Subcutaneous abdominal adipose tissue (tissue), 5 donors: ENCODE measurements around the gene HDAC2.
"Not testable (repeated sequence)": the region's sequence is repeated elsewhere in the genome, so short reads cannot be mapped to it uniquely, and the experiment has no call there.

Experiments used
- H3K27ac ChIP-seq: one replicate; pipeline ENCODE4 v1.7.0; 2013; ENCODE audit warnings: low read depth, mild to moderate bottlenecking, inconsistent platforms, low read length, moderate library complexity
- H3K27me3 ChIP-seq, 5 donors: one replicate each; pipeline ENCODE4 v1.7.0; 2013; ENCODE audit warnings: low read length in 5 of 5, inconsistent platforms in 1 of 5; ENCODE audit not compliant: control insufficient read depth in 5 of 5, insufficient read depth in 4 of 5
- H3K36me3 ChIP-seq, 5 donors: one replicate each; pipeline ENCODE4 v1.7.0; 2013; ENCODE audit warnings: low read length in 5 of 5; ENCODE audit not compliant: control insufficient read depth in 5 of 5, insufficient read depth in 5 of 5
- H3K4me1 ChIP-seq, 5 donors: one replicate each; pipeline ENCODE4 v1.7.0; 2013; ENCODE audit warnings: low read length in 5 of 5, mild to moderate bottlenecking in 3 of 5, moderate library complexity in 1 of 5; ENCODE audit not compliant: control insufficient read depth in 5 of 5, insufficient read depth in 5 of 5
- H3K4me3 ChIP-seq, 5 donors: one replicate each; pipeline ENCODE4 v1.7.0; 2013; ENCODE audit warnings: low read length in 5 of 5, low read depth in 1 of 5
- H3K9ac ChIP-seq, 5 donors: one replicate each; pipeline ENCODE4 v1.7.0; 2013; ENCODE audit warnings: low read length in 5 of 5, mild to moderate bottlenecking in 4 of 5, moderate library complexity in 3 of 5
- H3K9me3 ChIP-seq, 5 donors: one replicate each; pipeline ENCODE4 v1.7.0; 2013; ENCODE audit warnings: low read length in 5 of 5; ENCODE audit not compliant: control insufficient read depth in 5 of 5
- donor health status: healthy.
- donor health status: healthy.
- donor health status: healthy.
- donor health status: healthy.
- donor health status: healthy.

Gene HDAC2

DNA sequence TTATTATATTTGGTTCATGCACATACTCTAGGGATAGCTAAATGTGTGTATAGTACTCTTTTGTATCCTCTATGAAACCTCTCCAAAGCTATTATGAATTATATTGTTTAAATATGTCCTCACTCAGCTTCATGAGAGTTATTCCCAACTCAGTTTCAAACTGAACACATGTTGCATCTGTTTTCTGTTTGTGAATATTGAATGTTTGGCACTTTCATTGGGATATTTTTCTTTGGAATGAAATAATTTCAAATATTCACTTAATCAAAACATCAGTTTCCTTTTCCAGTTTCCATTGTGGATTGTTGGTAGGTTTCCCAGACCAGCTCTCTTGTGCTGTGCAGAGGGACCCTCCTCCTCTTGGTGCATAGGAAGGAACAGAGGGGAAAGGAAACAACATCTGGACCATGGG is 46.6 kb downstream of the HDAC2 start:
- Histone ChIP-seq H3K9me3 (peaks cover 0 to 7% (median 0%) of the 10 kb centered on the region in 5 donors), H3K27ac (no peak overlapping the region), H3K36me3 (no peaks in the 10 kb centered on the region), H3K4me1 (peaks cover 0 to 32% (median 6%) of the 10 kb centered on the region in 5 donors), H3K9ac (no peak overlapping the region), H3K4me3 (no peak overlapping the region), H3K27me3 (no peaks in the 10 kb centered on the region)

DNA sequence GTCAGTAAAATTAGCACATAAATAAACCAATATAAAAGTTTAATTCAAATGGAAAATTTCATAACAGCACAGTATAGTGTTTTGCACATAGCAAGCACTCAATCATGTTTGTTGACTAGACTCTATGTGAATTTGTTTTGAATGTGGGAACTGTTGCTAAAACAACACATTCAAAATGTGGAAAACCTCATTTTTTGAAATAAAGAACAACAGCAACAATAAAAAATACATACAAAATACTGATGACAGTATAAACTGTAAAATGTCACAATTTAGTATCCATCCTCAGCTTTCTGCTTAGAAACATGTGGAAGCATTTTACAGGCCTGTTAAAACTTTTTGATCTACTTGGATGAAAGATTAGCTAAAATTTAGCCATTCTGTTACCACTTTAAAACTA is 47.4 kb downstream of the HDAC2 start:
- H3K4me1 ChIP-seq = peaks cover 0 to 33% (median 6%) of the 10 kb centered on the region in 5 donors
- H3K36me3 ChIP-seq = no peaks in the 10 kb centered on the region
- H3K4me3 ChIP-seq = no peak overlapping the region
- H3K27me3 ChIP-seq = no peaks in the 10 kb centered on the region
- H3K9me3 ChIP-seq = no peaks in the 10 kb centered on the region
- peak overlapping the region; percentile 11 for H3K27ac ChIP-seq
- no peak overlapping the region for H3K9ac ChIP-seq

DNA sequence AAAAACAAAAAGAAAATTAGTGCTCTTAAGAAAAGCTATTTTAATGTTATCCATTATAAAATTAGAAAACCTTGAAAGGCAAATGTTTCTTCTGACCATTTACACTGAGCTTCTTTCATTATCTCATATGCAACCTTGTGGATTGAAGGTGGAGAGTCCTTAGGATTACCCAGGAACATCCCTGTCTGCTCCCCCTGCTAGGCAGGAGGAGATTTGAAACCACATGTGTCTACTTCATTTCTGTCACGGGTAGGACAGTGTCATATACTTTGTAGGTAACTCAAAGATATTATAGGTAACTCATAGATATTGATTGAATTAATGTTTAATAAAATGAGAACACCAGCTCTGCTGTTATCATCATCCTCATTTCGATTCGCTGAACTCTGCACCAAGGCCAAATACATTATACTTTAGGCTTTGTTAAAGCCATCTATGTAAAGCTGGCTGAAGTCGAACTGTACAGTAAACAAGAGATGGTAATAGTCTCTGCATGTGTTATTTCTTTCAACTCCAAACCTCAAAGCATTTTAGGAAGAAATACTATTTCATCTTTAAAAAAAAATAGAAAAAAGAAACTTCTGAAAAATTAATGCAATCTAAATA is 49.5 kb downstream of the HDAC2 start:
- H3K27me3 ChIP-seq = no peaks in the 10 kb centered on the region
- no peak overlapping the region for H3K27ac ChIP-seq
- no peaks in the 10 kb centered on the region for H3K36me3 ChIP-seq
- no peak overlapping the region for H3K4me3 ChIP-seq
- H3K9me3 ChIP-seq = no peaks in the 10 kb centered on the region
- H3K4me1 ChIP-seq = peaks cover 0 to 33% (median 6%) of the 10 kb centered on the region in 5 donors
- H3K9ac ChIP-seq = no peak overlapping the region

DNA sequence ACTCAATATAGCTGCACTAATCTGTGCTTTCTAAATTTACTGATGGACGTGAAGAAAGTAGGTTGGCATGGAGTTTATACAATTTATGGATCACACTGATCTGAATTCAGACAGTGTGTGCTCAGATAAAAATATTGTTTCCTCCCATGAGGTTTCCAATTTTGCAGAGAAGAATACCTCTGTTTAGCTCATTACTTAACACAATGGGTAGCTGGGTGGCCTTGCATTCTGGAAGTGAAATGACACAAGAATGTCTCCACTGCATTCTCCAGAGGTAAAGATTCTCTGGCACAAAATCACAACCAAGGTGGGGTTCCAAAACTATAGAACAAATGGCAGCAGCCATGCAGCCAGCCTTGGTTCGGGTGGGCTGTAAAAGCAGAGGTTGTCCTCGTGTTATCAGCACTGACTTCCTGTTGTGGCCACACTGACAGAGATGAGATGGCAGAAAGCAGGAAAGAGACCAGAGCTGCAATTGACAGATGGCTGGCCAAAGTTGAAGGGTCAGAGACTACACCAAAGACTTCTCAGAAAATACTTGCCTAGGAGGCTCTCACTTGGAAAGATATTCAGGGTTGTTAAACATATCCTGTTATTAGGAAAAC is 50.2 kb downstream of the HDAC2 start:
- Histone ChIP-seq H3K9ac (no peak overlapping the region), H3K27ac (no peak overlapping the region)

DNA sequence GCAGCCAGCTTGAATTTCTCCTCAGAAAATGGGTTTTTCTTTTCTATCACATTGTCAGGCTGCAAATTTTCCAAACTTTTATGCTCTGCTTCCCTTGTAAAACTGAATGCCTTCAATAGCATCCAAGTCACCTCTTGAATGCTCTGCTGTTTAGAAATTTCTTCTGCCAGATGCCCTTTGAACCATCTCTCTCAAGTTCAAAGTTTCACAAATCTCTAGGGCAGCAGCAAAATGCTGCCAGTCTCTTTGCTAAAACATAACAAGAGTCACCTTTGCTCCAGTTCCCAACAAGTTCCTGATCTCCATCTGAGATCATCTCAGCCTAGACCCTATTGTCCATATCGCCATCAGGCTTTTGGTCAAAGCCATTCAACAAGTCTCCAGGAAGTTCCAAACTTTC is 60.7 kb downstream of the HDAC2 start:
- not testable (repeated sequence) for H3K9me3 ChIP-seq, H3K4me3 ChIP-seq, H3K27ac ChIP-seq, H3K36me3 ChIP-seq, H3K9ac ChIP-seq, H3K4me1 ChIP-seq, H3K27me3 ChIP-seq

More for the DNA sequence above, 50.2 kb downstream of the HDAC2 start:
- Histone ChIP-seq H3K9me3 (no peaks in the 10 kb centered on the region), H3K4me1 (peaks cover 0 to 33% (median 6%) of the 10 kb centered on the region in 5 donors), H3K27me3 (no peaks in the 10 kb centered on the region), H3K36me3 (no peaks in the 10 kb centered on the region), H3K4me3 (no peak overlapping the region)

DNA sequence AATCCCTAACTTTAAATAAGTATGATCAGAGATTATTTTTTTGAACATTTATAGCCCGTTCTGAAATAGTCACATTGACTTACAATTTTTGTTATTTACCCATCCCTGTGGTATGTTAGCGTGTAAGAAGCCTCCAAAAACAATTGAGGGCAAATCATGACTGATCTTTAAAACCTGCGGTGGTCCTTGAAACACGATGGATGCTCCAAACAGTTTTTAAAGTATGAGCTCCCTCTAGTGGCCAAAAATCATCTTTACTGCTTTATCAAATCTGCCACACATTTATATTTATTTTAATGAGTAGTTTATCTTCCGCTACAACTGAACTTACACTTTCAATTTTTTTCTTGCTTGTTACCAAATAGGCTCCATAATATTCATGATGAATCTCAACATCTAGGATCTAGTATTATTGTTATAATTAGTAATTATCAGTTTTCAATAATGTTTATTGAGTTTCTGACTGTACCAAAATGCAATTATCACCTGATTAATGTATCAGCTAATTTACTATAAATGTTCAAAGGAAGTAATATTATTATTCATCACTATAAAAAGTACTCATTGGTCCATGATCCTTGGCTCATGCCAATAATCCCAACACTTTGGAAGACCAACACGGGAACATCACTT is 61.6 kb downstream of the HDAC2 start:
- no peaks in the 10 kb centered on the region for H3K36me3 ChIP-seq
- H3K4me3 ChIP-seq = no peak overlapping the region
- peaks cover under 1 to 6% (median 2%) of the 10 kb centered on the region in 5 donors for H3K4me1 ChIP-seq
- H3K27me3 ChIP-seq = no peaks in the 10 kb centered on the region
- no peaks in the 10 kb centered on the region for H3K9me3 ChIP-seq
- H3K27ac ChIP-seq = no peak overlapping the region
- H3K9ac ChIP-seq = no peak overlapping the region

DNA sequence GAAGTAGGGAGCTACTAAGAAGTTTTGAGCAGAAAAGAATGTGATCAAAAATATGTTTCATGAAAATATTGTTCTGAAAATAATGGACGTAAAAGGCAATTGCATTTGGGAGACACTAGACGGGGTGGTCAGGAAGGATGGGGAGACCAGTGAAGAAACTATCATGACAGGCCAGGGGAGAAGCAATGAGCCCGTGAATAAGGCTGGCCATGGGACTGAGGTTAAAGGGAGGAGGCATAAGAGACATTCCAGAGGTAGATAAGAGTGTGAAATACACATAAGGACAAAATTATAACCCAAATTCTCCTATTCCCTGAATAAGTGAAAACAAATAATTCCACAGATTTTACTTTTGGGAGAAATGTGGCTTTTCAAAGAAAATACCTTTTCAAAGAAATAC is 62.1 kb downstream of the HDAC2 start:
- Histone ChIP-seq H3K36me3 (no peaks in the 10 kb centered on the region), H3K27ac (no peak overlapping the region), H3K27me3 (no peaks in the 10 kb centered on the region), H3K4me1 (peaks cover 5 to 12% (median 7%) of the 10 kb centered on the region in 5 donors), H3K9ac (no peak overlapping the region), H3K9me3 (no peaks in the 10 kb centered on the region), H3K4me3 (no peak overlapping the region)

DNA sequence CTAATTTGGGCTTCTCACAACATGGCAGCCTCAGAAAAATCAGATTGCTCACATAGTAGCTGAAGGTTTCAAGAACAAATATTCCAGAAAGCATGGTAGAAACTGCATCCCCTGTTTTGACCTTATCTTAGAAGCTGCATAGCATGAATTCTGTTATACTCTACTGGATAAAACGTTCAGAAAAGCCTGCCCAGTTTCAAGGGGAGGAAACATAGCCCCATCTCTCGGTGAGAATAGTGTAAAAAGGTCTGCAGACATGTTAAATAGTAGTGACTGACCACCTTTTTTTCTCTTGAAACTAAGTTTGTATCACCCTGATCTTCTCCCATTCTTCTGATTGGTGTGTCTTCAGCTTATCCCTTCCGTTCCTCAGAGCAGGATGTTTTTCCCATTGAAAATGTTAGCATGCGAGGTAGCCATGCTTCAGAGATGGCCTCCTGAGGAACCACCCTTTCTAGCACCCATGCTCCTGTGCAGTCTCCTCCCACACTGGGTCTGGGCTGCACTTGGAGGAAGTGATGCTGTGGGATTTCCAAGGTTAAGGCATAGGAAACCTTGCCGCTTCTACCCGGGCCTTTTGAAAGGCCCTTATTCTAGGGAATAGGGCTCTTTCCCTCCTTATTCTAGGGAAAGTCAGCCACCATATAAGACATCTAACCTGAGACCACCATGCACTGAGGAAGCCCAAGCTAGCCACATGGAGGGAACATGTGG is 63.7 kb downstream of the HDAC2 start:
- Histone ChIP-seq H3K36me3 (no peaks in the 10 kb centered on the region), H3K4me1 (peaks cover 5 to 14% (median 8%) of the 10 kb centered on the region in 5 donors), H3K27me3 (no peaks in the 10 kb centered on the region), H3K4me3 (no peak overlapping the region), H3K9me3 (no peaks in the 10 kb centered on the region), H3K27ac (no peak overlapping the region), H3K9ac (no peak overlapping the region)

DNA sequence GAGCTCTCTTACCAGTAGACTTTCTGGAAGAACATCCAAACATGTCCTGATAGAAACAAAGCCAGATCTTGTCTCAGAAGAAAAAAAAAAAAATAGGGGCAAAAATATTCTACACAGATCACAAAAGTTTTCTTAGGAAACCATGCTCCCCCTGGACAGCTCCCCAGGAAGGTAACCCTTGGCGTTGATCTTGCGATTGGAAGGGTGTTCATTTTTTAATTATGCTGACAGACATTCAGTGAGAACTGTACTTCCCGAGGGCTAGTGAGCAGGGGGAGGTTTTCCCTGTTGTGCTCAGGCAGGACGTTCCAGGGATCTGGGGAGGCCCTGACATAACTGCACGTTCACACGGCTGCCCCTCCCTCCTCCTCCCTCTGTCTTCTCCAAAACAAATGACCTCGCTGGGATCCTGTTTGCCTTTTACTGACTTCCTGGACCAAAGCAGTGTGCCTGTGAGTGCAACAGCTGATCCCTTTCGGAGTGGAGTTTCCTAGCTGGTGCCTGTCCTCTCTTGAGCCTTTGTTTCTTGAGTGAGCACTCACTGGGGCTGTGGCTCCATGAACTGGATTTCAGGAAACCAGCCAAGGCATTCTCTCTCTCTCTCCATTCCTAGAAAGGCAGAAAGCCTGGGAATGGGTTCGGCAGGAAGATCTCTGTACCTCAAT is 67.2 kb downstream of the HDAC2 start:
- Histone ChIP-seq H3K27ac (peak overlapping the region; percentile 13), H3K9me3 (no peaks in the 10 kb centered on the region), H3K4me3 (peak overlapping the region in 3 of 5 donors; percentile 24 to 30 (median 25)), H3K4me1 (peaks cover 5 to 14% (median 8%) of the 10 kb centered on the region in 5 donors), H3K36me3 (no peaks in the 10 kb centered on the region), H3K9ac (peak overlapping the region in 1 of 5 donors; percentile 35), H3K27me3 (no peaks in the 10 kb centered on the region)
